HG02610 (cell line): Measurements from ENCODE around the gene ACBD4.
"Not testable (repeated sequence)": the region's sequence is repeated elsewhere in the genome, so short reads cannot be mapped to it uniquely, and the experiment has no call there.

ENCODE experiments used
- ATAC-seq: cut with Tn5 transposase; IDR thresholded peaks from one replicate; pipeline ENCODE4 v1.9.1; 2021; ENCODE audit warnings: mild to moderate bottlenecking, moderate library complexity; ENCODE audit not compliant: unreplicated experiment

The ACBD4 gene

DNA sequence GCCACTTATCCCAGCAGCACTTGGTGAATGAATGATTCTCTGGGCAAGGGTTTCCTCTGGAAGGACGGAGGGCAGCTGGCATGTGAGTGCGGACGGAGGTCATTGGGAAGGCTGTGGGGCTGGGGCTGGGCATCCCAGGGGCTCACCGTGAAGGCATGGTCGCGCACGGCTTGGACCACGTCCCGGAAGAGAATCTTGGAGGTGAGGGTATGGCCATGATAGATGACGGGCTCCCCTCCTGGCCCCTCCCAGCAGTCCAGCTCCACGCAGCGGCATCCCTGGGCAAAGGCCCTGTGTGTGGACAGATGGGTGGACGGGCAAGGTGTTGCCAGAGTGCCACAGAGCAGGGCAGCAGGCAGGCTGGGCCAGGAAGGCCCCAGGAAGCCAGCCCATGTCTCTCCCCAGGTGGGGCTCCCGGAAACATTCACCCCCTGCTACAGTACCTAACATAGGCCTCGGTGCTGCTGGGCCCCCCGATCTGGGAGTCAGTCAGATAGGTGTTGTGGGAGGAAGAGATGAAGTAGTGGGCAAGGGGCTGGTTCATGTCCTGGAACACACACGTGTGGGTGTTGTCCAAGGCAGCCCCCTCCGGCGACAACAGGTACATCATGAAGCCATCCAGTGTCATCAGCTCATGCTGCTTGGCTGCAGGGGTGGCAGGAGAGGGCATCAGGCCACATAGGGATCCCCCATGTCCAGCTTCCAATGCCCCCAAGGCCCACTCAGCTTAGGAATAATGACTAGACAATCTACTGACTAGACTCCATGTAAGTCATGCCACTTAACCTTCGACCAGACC is 17.4 kb upstream of the ACBD4 start:
- ATAC-seq = no peak

DNA sequence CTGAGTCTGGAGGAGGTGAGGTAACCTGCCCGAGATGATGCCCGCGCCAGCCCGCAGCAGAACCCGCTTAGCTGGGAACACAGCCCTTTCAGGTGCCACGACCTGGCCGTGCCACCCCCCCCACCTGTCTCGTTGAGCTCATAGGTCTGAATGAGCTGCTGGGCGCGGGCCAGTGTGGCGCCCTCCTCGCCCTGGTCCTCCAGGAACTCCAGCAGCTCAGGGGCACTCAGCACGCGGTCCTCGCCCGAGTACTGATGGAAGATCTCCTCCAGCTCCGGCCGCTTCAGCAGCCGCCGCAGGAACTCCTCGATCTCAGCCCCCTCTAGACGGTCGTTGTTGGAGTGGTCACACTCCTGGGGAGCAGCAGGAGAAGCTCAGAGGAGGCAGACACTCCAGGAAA is 16.8 kb upstream of the ACBD4 start:
- ATAC-seq = no peak

GRCh38 chr17:45119964-45120363 is 15.5 kb upstream of the ACBD4 start:
- ATAC-seq = no peak

DNA sequence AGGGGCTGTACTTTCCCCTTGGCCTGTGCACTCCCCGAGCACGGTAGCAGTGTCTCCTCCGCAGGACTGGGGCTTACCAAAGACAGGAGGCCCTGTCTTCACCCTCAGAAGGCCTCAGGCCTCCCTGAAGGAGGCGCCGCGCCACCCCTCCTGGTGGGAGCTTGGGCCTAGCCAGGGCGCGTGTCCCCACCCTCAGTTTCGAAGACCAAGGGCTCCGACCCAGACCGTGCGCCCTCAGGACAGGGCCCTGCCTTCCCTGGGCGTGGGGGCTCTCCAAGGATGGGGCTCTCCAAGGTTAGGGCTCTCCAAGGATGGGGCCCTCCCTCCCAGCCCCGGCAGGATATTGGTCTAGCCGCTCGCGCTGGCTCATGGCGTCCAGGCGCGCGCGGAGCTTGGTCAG is 14.9 kb upstream of the ACBD4 start:
- ATAC-seq = no peak

- no peak for ATAC-seq
Observed at GRCh38 chr17:45121055-45121454, 14.4 kb upstream of the ACBD4 start.

- ATAC-seq = no peak
Observed at GRCh38 chr17:45123076-45123770, 12.3 kb upstream of the ACBD4 start.

DNA sequence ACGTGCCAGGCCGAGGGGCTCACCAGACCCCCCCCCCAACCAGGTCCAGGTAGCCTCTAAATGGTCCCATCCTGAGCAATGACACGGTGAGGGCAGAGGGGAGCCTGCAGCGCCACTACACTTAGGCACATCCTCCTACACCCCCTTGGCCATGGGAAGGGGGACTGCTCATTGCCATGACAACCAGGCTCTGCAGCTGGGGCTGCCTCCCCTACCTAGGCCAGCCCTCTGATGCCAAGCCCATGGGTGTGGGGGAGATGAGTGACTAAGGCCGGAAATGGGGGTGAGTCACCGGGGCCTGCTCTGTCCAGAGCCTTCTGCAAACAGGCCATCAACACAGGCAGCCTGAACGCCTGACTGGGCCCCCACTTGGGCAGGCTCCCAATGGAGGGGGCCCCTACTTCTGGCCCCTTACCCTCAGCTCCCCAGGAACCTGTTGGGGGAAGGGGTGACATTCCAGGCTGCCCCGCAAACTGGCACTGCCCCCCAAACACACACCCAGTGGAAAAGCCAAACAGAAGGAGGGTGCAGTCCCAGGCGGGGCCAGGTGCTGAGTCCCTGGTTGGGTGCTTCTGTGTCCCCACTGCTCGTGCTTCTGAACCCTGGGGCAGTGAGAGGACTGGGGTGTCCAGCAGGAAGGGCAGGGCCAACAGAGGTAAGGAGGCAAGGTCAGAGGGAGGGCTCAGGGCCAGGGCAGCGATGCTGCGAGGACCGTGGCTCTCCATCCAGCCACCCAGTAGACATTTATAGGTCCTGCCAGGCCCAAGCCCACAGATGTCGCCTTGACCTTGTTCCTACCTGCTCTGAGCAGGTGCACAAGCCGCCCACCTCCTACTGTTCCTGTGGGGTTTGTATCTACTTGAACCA is 11.3 kb upstream of the ACBD4 start:
- ATAC-seq = no peak

GRCh38 chr17:45124797-45125122 is 10.7 kb upstream of the ACBD4 start:
- not testable (repeated sequence) for ATAC-seq

GRCh38 chr17:45125509-45125908 is 10.0 kb upstream of the ACBD4 start:
- ATAC-seq = no peak

DNA sequence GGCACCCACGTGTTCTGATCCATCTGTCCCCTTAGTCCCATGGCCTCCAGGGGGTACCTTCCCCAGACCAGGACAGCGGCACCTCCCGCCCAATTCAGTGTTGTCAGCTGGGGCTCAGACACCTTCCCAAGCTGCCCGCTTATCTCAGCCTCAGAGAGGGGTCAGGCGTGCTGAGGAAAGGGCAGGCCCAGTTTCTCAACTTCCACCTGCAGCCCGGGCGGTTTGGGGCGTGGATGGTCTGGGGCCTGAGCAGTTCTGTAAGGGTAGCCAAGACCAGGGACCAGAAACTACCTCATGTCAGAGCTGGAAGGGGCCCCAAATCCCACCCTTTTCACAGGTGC is 8.3 kb upstream of the ACBD4 start:
- no peak for ATAC-seq

GRCh38 chr17:45127548-45128300 is 7.8 kb upstream of the ACBD4 start:
- ATAC-seq = no peak

DNA sequence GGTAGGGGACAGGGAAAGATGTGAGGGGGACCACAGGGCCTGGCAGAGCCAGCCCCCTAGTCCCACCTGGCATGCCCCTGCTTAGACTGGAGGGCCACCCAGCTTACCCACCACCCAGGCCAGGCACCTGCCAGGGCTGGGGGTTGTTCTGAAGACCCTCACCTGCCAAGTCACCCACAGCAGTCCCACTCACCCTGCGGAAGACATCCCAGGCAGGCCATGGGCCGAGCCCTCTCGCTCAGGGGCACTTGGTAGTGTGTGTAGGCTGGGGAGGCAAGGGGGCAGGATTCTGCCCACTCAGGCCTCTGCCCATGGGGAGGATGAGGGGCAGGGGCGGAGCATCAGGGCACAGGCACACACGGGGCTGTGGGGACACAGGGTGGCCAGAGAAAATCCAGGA is 7.2 kb upstream of the ACBD4 start:
- ATAC-seq = no peak

- ATAC-seq = no peak
Observed at GRCh38 chr17:45128989-45129388, 6.5 kb upstream of the ACBD4 start.

- no peak for ATAC-seq
Observed at GRCh38 chr17:45129426-45129939, 6.0 kb upstream of the ACBD4 start.

DNA sequence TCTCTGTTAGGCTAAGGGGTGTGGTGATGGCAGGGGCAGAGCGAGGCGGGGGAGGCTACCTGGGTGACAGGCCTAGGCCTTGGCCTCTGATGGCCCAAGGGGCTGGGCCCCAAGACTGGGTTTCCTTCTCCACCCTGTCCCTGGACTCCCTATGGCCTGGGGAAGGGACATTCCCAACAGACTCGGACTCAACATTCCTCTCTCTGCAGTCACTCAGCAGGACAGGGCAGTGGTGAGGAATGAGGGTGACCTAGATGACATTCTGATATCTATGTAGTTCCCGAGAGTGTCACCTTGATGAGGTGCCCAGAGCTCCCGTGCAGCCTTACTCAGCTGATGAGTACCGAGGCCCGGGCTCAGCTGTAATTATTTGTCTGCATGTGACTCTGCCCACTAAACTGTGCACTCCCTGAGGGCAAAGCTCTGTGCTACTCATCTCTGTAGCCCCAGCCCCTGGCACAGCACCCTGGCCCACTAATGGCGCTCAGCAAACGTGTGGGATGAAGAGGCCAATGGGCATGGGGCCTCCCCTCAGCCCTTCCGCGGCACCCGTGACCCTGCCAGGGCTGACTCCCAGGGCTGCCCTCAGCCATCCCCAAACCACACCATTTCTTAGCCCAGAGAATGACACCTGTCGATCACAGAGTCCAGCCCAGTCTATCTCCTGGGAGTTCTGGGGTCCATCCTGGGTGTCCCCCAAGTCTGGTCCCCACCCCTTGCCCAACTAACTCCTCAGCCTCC is 5.4 kb upstream of the ACBD4 start:
- no peak for ATAC-seq

- ATAC-seq = no peak
Observed at GRCh38 chr17:45130681-45131615, 4.5 kb upstream of the ACBD4 start.

GRCh38 chr17:45131616-45132319 is 3.7 kb upstream of the ACBD4 start:
- no peak for ATAC-seq

GRCh38 chr17:45132320-45132571 is 3.2 kb upstream of the ACBD4 start, which contains the start of gene PLCD3:
Gene PLCD3 (minus strand): TSS chr17:45132515. CDS start chr17:45132410, 105 bp downstream.
- no peak for ATAC-seq
